ENCODE results near the gene LDB2. TPM values are rescaled to one million over a fixed set of nuclear protein-coding genes. Genes with fewer than 3 reads are reported as not detected.

The LDB2 gene
- total and polyA plus RNA-seq, 2 experiments from 2014 or later = 48.6 to 80.1 TPM

- TF ChIP-seq ZNF462 (CRISPR knock-in tag; IDR thresholded peaks at IDR 0.05) (no peak), CREB1 (CRISPR knock-in tag; IDR thresholded peaks at IDR 0.05; ENCODE audit: low read depth) (no peak), REST (IDR thresholded peaks at IDR 0.05; ENCODE audit: unreplicated experiment) (no peak), ETS1 (IDR thresholded peaks at IDR 0.05) (no peak)
Observed at GRCh38 chr4:16860516-16860915, 37.9 kb downstream of the LDB2 start (continued).
